ENCODE measurements around the gene ZRANB3. TPM values are rescaled to one million over a fixed set of nuclear protein-coding genes. Genes with fewer than 3 reads are reported as not detected.

The ZRANB3 gene
- total and polyA plus RNA-seq, 9 donors = 2.6 to 11.4 (median 7.1) TPM

DNA sequence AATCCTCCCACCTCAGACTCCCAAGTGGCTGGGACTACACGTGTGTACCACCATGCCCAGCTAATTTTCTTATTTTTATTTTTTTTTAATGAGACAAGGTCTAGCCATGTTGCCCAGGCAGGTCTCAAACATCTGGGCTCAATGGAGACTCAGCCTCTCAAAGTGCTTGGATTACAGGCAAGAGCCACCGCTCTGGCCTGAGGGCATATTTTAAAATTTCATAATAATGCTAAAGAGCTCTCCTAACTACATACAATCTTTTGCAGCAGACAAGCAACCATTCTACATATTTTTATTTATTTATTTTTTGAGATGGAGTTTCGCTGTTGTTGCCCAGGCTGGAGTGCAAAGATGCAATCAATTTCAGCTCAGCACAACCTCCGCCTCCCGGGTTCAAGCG lies 271.9 kb downstream of the ZRANB3 start:
- Histone ChIP-seq H3K4me3 (no peak overlapping the region), H3K36me3 (no peaks in the 10 kb centered on the region), H3K27ac (no peak overlapping the region), H3K9me3 (no peaks in the 10 kb centered on the region), H3K27me3 (no peaks in the 10 kb centered on the region), H3K4me1 (ENCODE audit: insufficient read depth) (no peaks in the 10 kb centered on the region)
- 88 to 97% (median 96%) methylated on average over 6 of the region's 6 CpGs for WGBS, 3 donors
- intact Hi-C loops (cut with DNase I) = no loop called here
- DNase-seq = no peak
- TF ChIP-seq EP300 (IDR thresholded peaks at IDR 0.05) (no peak), POLR2A (IDR thresholded peaks at IDR 0.05) (no peak)
- TF ChIP-seq, protein P1, sequence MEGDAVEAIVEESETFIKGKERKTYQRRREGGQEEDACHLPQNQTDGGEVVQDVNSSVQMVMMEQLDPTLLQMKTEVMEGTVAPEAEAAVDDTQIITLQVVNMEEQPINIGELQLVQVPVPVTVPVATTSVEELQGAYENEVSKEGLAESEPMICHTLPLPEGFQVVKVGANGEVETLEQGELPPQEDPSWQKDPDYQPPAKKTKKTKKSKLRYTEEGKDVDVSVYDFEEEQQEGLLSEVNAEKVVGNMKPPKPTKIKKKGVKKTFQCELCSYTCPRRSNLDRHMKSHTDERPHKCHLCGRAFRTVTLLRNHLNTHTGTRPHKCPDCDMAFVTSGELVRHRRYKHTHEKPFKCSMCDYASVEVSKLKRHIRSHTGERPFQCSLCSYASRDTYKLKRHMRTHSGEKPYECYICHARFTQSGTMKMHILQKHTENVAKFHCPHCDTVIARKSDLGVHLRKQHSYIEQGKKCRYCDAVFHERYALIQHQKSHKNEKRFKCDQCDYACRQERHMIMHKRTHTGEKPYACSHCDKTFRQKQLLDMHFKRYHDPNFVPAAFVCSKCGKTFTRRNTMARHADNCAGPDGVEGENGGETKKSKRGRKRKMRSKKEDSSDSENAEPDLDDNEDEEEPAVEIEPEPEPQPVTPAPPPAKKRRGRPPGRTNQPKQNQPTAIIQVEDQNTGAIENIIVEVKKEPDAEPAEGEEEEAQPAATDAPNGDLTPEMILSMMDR (IDR thresholded peaks at IDR 0.05) = no peak

DNA sequence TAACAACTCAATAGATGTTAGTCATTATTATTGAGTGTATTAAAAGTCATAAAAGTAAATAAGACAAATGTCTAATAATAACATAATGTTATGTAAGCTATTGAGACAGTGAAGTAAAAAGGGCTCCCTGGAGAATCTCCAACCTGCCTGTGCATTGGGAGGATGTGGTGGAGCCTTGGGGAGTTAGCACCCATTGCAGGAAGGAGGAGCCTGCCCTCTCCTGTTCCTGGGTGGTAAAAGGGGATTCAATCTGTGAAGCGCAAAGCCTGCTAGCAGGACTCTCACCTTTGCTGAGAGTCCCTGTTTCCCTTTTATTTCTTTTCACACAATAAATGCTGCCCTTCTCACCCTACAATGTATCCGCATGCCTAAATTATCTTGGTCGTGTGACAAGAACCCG lies 272.8 kb downstream of the ZRANB3 start:
- intact Hi-C loops (cut with DNase I) = no loop called here
- Histone ChIP-seq H3K36me3 (no peaks in the 10 kb centered on the region), H3K4me3 (no peak overlapping the region), H3K4me1 (ENCODE audit: insufficient read depth) (no peaks in the 10 kb centered on the region), H3K27me3 (no peaks in the 10 kb centered on the region), H3K9me3 (no peaks in the 10 kb centered on the region), H3K27ac (no peak overlapping the region)
- 92 to 97% (median 93%) methylated on average over 4 of the region's 4 CpGs for WGBS, 3 donors
- TF ChIP-seq, protein P1 (IDR thresholded peaks at IDR 0.05) = no peak
- TF ChIP-seq EP300 (IDR thresholded peaks at IDR 0.05) (no peak), POLR2A (IDR thresholded peaks at IDR 0.05) (no peak)
- no peak for DNase-seq

DNA sequence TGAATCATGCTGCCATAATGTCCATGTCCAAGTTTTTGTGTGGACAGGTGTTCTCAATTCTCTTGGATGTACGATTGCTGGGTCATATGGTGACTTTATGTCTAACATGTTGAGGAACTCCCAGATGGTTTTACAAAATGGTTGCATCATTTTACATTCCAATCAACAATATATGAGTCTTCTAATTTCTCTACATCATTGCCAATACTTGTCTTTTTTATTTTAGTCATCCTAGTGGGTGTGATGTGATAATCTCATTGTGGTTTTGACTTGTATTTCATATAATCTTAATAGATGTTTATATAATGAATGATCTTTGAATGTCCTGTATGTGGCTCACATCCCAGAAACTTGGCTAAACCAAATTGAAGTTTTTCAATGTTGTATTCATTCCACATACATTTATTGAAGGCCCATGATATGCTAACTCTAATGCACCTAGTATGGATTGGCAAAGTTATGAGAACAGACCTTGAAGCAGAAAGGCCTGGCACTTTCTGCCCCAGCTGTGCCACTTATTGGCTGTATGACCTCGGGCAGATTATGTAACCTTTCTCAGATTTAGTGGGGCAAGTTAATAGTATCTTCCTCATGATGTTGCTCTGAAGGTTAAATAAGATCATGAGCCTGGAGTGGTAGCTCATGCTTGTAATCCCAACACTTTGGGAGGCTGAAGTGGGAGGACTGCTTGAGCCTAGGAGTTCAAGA lies 273.5 kb downstream of the ZRANB3 start:
- no peaks in the 10 kb centered on the region for H3K4me1 ChIP-seq (ENCODE audit: insufficient read depth)
- H3K27ac ChIP-seq = no peak overlapping the region
- WGBS, 3 donors = 91 to 96% (median 94%) methylated on average over 2 of the region's 2 CpGs
- no peaks in the 10 kb centered on the region for H3K9me3 ChIP-seq
- TF ChIP-seq, protein P1 (IDR thresholded peaks at IDR 0.05) = no peak
- TF ChIP-seq EP300 (IDR thresholded peaks at IDR 0.05) (no peak), POLR2A (IDR thresholded peaks at IDR 0.05) (no peak)
- H3K36me3 ChIP-seq = no peaks in the 10 kb centered on the region
- intact Hi-C loops (cut with DNase I) = no loop called here
- no peak overlapping the region for H3K4me3 ChIP-seq
- DNase-seq = no peak
- no peaks in the 10 kb centered on the region for H3K27me3 ChIP-seq

DNA sequence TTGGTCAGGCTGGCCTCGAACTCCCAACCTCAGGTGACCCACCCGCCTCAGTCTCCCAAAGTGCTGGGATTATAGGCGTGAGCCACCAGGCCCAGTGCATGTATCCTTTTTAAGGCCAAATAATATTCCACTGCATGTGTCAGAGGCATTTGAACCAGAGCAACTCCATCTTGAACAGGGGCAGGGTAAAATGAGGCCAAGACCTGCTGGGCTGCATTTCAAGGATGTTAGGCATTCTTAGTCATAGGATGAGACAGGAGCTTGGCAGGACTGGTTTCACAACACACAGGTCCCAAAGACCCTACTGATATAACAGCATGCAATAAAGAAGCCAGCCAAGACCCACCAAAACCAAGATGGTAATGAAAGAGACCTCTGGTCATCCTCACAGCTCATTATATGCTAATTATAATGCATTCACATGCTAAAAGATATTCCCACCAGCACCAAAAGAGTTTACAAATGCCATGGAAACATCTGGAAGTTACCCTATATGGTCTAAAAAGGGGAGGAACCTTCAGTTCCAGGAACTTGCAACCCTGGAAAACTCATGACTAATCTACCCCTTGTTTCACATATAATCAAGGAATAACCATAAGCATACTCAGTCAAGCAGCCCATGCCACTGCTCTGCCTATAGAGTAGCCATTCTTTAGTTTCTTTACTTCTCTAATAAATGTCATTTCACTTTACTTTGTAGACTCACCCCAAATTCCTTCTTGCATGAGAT lies 274.3 kb downstream of the ZRANB3 start:
- H3K4me3 ChIP-seq = no peak overlapping the region
- H3K27ac ChIP-seq = no peak overlapping the region
- intact Hi-C loops (cut with DNase I) = no loop called here
- H3K4me1 ChIP-seq (ENCODE audit: insufficient read depth) = no peaks in the 10 kb centered on the region
- H3K9me3 ChIP-seq = no peaks in the 10 kb centered on the region
- TF ChIP-seq POLR2A (IDR thresholded peaks at IDR 0.05) = no peak
- TF ChIP-seq, protein P1 (IDR thresholded peaks at IDR 0.05) = no peak
- no peak for TF ChIP-seq EP300 (IDR thresholded peaks at IDR 0.05)
- no peaks in the 10 kb centered on the region for H3K36me3 ChIP-seq
- H3K27me3 ChIP-seq = no peaks in the 10 kb centered on the region
- 96 to 100% (median 97%) methylated on average over 3 of the region's 3 CpGs for WGBS, 3 donors
- DNase-seq = no peak

Data from ovary (tissue), 9 donors.